Natural killer cell (primary cell): ENCODE results near the gene HS3ST3A1. TPM values are rescaled to one million over a fixed set of nuclear protein-coding genes. Genes with fewer than 3 reads are reported as not detected.

Experiments used
- ATAC-seq, 3 donors: fragments of 150-1000 bp in 2 of 3; fragments of 200-7000 bp in 1 of 3; cut with Tn5 transposase; 1 replicate in 1 of 3; 2 replicates in 2 of 3; pipeline ENCODE4 v1.10.0; 2021; ENCODE audit warnings: mild to moderate bottlenecking in 2 of 3, moderate library complexity in 2 of 3
- DNase-seq, 2 donors: peaks; one replicate each; pipeline versions ENCODE4 v3.0.0 to v3.0.0-alpha.2; 2013 to 2021; ENCODE audit warnings: mixed read lengths in 1 of 2
- H3K27ac ChIP-seq: one replicate; pipeline ENCODE4 v1.5.1; 2013; ENCODE audit warnings: mild to moderate bottlenecking, low read length
- H3K27me3 ChIP-seq: one replicate; pipeline ENCODE4 v1.6.1; 2013; ENCODE audit warnings: low read length; ENCODE audit not compliant: control insufficient read depth, insufficient read depth
- H3K36me3 ChIP-seq: one replicate; pipeline ENCODE4 v1.6.1; 2013; ENCODE audit warnings: low read length; ENCODE audit not compliant: control insufficient read depth, insufficient read depth
- H3K4me1 ChIP-seq: one replicate; pipeline ENCODE4 v1.6.1; 2013; ENCODE audit warnings: low read length; ENCODE audit not compliant: control insufficient read depth, insufficient read depth
- H3K4me3 ChIP-seq: one replicate; pipeline ENCODE4 v1.5.1; 2013; ENCODE audit warnings: low read length
- H3K9me3 ChIP-seq: one replicate; pipeline ENCODE4 v1.6.1; 2013; ENCODE audit warnings: low read length; ENCODE audit not compliant: control insufficient read depth, insufficient read depth
- H3K27ac Mint-ChIP-seq, 2 donors: one replicate each; pipeline ENCODE4 v1.8.0; 2022; ENCODE audit warnings: mild to moderate bottlenecking in 2 of 2, mixed read lengths in 2 of 2, moderate library complexity in 1 of 2
- H3K27me3 Mint-ChIP-seq, 2 donors: one replicate each; pipeline ENCODE4 v1.8.0; 2022; ENCODE audit warnings: low read depth in 2 of 2, mixed read lengths in 2 of 2
- H3K36me3 Mint-ChIP-seq: one replicate; pipeline ENCODE4 v1.8.0; 2022; ENCODE audit warnings: mixed read lengths
- H3K4me1 Mint-ChIP-seq, 2 donors: one replicate each; pipeline ENCODE4 v1.8.0; 2022; ENCODE audit warnings: mixed read lengths in 2 of 2
- H3K4me3 Mint-ChIP-seq: one replicate; pipeline ENCODE4 v1.8.0; 2022; ENCODE audit warnings: mild to moderate bottlenecking, moderate library complexity, mixed read lengths
- H3K9me3 Mint-ChIP-seq, 2 donors: one replicate each; pipeline ENCODE4 v1.8.0; 2022; ENCODE audit warnings: mixed read lengths in 2 of 2
- WGBS: methylation state at CpG from one replicate; pipeline ENCODE4 v1.1.7; 2013; ENCODE audit warnings: missing lambda C conversion rate; ENCODE audit not compliant: insufficient coverage; 5-methylcytosine and 5-hydroxymethylcytosine counted together
- intact Hi-C: fragments of 100-400 bp; cut with micrococcal nuclease; formaldehyde crosslinking; loops from one replicate; pipeline ENCODE4 v1.14.2; 2022
- total RNA-seq, 4 donors: library from RNA; stranded (reverse); fragments of 120-200 nt in 1 of 4; gene quantifications; one replicate each; pipeline versions ENCODE4 v1.2.3 to v1.2.4, GENCODE V29; 2013 to 2022
- TF ChIP-seq, protein P1 (sequence below): fragments of 200-600 bp; IDR thresholded peaks from one replicate; pipeline ENCODE4 v1.8.0; 2022; ENCODE audit warnings: antibody characterized with exemption

HS3ST3A1 gene
- total RNA-seq, 3 donors from 2014 or later (not counting 1 experiment from before 2014, with no cell fraction given), result 1.6 to 2.5 TPM; not detected in 1

DNA sequence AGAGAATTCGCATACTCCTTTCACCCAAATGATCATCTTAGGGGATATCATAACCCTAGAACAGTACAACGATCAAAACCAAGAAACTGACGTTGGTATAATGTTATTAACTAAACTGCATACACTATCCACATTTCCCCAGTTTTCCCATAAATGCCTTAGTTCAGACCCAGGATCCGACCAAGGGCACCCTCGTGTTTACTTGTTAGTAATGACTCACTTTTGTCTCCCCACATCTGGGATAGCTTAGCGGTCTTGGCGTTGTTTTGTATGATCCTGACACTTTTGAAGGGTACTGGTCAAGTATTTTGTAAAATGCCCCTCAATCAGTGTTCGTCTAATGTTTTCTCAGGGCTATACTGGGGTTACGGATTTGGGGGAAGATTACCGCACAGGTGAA is 8.0 kb downstream of the HS3ST3A1 start:
- DNase-seq, result no peak
- TF ChIP-seq, protein P1, sequence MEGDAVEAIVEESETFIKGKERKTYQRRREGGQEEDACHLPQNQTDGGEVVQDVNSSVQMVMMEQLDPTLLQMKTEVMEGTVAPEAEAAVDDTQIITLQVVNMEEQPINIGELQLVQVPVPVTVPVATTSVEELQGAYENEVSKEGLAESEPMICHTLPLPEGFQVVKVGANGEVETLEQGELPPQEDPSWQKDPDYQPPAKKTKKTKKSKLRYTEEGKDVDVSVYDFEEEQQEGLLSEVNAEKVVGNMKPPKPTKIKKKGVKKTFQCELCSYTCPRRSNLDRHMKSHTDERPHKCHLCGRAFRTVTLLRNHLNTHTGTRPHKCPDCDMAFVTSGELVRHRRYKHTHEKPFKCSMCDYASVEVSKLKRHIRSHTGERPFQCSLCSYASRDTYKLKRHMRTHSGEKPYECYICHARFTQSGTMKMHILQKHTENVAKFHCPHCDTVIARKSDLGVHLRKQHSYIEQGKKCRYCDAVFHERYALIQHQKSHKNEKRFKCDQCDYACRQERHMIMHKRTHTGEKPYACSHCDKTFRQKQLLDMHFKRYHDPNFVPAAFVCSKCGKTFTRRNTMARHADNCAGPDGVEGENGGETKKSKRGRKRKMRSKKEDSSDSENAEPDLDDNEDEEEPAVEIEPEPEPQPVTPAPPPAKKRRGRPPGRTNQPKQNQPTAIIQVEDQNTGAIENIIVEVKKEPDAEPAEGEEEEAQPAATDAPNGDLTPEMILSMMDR, result no peak
- no peak overlapping the region for H3K4me3 Mint-ChIP-seq
- peaks cover 5 to 6% of the 10 kb centered on the region in 2 donors for H3K4me1 Mint-ChIP-seq
- no peak for ATAC-seq
- no peaks in the 10 kb centered on the region for H3K27me3 ChIP-seq
- no peaks in the 10 kb centered on the region for H3K36me3 ChIP-seq
- no peaks in the 10 kb centered on the region for H3K9me3 ChIP-seq
- no peak overlapping the region for H3K4me3 ChIP-seq
- intact Hi-C loops, result loop anchor here (1.0 kb wide), 3 partner anchors 709 to 1333 kb away; no protein-coding TSS in a partner anchor
- WGBS, result 93% methylated on average over 10 of the region's 10 CpGs
- H3K36me3 Mint-ChIP-seq, result no peaks in the 10 kb centered on the region
- no peak overlapping the region for H3K27ac ChIP-seq
- no peaks in the 10 kb centered on the region for H3K4me1 ChIP-seq
- no peak overlapping the region for H3K27ac Mint-ChIP-seq
- no peaks in the 10 kb centered on the region for H3K9me3 Mint-ChIP-seq
- H3K27me3 Mint-ChIP-seq, result peaks cover 33 to 37% of the 10 kb centered on the region in 2 donors

DNA sequence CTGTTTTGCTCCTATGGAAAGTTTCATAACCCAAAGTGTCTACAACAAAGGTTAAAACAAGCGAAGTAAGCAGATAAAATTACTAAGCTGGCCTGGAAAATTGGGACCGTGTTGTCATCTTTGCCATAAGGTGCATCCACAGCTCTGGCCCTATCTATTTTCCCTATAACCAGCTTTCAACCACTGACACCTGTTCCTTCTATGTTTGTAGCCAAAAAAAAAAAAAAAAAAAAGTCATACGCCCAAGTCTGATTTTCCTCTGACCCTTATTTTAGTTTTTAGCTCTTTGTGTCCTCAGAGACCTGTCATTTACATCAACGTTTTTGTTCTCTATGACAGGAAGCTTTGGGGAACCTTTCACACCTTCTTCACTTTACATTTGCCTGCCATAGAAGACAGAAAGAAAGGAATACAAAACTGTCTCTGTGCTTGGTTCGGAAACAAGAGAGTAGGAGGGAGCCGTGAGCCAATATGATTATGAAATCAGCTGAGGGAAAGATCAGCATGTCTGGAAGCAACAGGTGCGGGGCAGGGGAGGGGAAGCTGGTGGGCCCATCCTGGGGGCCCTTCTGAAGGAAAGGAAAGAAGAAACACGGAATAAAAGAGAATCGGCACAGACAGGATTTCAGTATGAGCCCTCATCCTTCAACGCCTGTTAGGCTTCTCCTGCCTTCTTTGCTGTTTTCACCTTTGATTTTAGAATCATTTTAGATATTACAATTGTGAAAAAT is 8.5 kb downstream of the HS3ST3A1 start:
- Mint-ChIP-seq H3K4me3 (no peak overlapping the region), H3K27me3 (peaks cover 29 to 34% of the 10 kb centered on the region in 2 donors), H3K27ac (no peak overlapping the region), H3K4me1 (peaks cover 5 to 6% of the 10 kb centered on the region in 2 donors), H3K36me3 (no peaks in the 10 kb centered on the region), H3K9me3 (no peaks in the 10 kb centered on the region)
- Histone ChIP-seq H3K27me3 (no peaks in the 10 kb centered on the region), H3K4me3 (no peak overlapping the region), H3K4me1 (no peaks in the 10 kb centered on the region), H3K9me3 (no peaks in the 10 kb centered on the region), H3K36me3 (no peaks in the 10 kb centered on the region), H3K27ac (no peak overlapping the region)
- 79% methylated on average over 10 of the region's 10 CpGs for WGBS
- DNase-seq (no peak), ATAC-seq (no peak)
- intact Hi-C loops, result no loop called here
- TF ChIP-seq, protein P1, result no peak

DNA sequence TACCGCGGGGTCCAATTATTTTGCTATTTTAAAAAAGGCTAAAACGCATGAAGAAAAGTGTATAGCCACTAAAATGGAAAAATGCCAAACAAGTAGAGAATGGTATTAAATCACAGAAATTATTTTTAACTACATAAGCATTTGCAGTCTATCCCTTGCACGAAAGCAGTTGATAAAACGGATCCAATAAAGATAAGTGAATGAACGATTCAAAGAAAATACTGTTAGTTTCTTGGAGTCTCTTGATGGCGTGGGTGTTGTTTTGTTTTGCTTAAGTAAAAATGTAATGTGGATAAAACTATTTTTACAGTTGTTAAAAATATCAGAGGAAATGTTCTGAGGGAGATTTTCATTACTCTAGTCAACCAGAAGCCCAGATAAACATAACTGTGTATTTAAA is 9.3 kb downstream of the HS3ST3A1 start:
- DNase-seq (no peak), ATAC-seq (no peak)
- Mint-ChIP-seq H3K4me1 (peaks cover 5 to 6% of the 10 kb centered on the region in 2 donors), H3K27ac (no peak overlapping the region), H3K27me3 (peaks cover 25 to 34% of the 10 kb centered on the region in 2 donors), H3K36me3 (no peaks in the 10 kb centered on the region), H3K4me3 (no peak overlapping the region), H3K9me3 (no peaks in the 10 kb centered on the region)
- no peaks in the 10 kb centered on the region for H3K4me1 ChIP-seq
- no peaks in the 10 kb centered on the region for H3K9me3 ChIP-seq
- H3K4me3 ChIP-seq, result no peak overlapping the region
- H3K36me3 ChIP-seq, result no peaks in the 10 kb centered on the region
- H3K27me3 ChIP-seq, result no peaks in the 10 kb centered on the region
- intact Hi-C loops, result no loop called here
- TF ChIP-seq, protein P1, result no peak
- 90% methylated on average over 6 of the region's 7 CpGs for WGBS
- no peak overlapping the region for H3K27ac ChIP-seq
